Tongue (tissue), 2 donors: ENCODE results near the gene NCS1. TPM values are rescaled to one million over a fixed set of nuclear protein-coding genes. Genes with fewer than 3 reads are reported as not detected.
A peak's percentile ranks its signal among the peaks of the same experiment; 100 is the strongest.

Source experiments
- DNase-seq: peaks from one replicate; pipeline ENCODE4 v3.0.0-alpha.2; 2015
- total RNA-seq: library from RNA; depleted of rRNA; stranded (reverse); fragments of >200 nt; gene quantifications from one replicate; pipeline ENCODE4 v1.2.3, GENCODE V29; 2014

Gene NCS1
- total RNA-seq, result 20.2 TPM

DNA sequence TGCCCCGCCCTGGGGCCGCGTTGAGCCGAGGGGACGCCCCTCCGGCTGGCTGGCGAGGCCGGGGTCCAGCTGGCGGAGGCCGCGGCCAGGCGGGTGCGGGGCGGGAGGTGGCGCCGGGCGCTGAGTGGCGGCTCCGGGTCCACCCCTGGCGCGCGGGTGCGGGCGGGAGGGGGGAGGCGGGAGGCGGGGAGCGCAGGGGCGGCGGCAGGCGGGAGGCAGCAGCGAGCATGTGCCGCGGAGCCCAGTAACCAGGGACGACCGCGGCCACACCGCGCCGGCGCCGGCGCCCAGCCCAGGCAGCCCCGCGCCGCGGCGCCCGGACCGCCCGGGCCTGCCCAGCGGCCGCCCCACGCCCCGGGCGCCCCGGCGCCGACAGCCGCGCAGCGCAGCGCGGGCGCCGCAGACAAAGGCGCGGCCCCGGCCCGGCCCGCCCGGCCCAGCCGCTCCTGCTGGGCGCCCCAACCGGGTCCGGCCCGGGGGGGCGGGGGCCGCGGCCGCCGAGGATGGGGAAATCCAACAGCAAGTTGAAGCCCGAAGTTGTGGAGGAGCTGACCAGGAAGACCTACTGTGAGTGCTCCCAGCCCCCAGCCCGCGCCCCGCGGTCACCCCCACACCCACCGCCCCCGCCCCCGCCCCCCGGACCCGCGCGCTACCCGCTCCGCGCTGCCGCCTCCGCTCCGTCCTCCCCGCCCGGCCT is at the start of gene NCS1:
Gene NCS1 (plus strand): TSS at position 244 of the 697 bp plus-strand sequence. CDS start 260 bp downstream, at position 504.
- peak; percentile 89 for DNase-seq

DNA sequence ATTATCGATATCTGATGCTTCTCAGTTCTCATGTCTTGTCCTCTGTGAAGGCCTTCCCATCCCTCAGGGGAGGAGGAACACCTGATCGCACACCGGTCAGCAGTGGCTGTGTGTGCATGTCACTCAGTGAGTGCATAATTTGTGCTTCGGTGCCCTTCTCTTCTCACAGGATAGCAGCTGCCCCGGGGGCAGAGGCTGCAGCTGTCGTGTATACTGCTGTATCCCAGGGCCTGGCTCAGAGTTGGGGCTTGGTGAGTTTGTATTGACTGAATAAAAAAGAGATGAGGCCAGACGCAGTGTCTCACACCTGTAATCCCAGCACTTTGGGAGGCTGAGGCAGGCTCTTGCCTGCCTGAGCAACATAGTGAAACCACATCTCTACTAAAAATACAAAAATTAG is 49.7 kb upstream of the NCS1 start:
- DNase-seq, result peak; percentile 81

DNA sequence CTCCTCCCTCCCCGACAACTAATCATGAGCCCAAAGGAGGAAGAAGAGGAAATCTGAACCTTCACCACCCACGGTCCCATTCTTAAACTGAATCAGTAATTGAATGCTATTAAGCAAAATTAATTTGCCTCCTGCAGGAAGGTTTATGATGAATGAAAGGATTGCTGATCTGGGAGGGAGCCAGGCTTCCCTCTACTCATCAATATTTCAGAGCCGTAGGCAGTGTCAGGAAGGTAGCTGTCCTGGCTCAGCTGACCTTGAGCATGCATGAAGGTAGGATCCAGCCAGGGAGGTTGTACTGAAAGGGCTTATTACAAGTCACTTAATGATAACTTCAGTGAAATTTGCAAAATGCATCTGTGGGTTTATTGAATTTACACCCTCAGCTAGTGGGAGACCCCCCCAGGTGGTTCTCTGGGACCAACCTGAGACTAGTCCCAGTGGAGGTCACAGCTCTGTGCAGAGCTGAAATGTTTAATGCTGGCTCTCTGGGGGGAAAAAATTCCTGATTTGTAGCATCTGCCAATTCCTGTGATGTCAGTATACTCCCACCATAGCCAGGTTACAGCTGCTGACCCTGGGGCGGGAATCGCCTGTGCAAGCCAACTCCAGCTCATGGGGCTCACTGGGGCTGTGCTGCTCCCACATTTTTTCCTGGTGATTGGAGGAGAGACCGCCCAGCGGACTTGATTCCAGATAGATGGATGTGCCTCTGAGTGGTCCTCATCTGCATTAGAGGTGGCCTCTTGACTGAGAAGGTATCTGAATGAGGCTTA is 47.9 kb upstream of the NCS1 start:
- DNase-seq, result no peak

DNA sequence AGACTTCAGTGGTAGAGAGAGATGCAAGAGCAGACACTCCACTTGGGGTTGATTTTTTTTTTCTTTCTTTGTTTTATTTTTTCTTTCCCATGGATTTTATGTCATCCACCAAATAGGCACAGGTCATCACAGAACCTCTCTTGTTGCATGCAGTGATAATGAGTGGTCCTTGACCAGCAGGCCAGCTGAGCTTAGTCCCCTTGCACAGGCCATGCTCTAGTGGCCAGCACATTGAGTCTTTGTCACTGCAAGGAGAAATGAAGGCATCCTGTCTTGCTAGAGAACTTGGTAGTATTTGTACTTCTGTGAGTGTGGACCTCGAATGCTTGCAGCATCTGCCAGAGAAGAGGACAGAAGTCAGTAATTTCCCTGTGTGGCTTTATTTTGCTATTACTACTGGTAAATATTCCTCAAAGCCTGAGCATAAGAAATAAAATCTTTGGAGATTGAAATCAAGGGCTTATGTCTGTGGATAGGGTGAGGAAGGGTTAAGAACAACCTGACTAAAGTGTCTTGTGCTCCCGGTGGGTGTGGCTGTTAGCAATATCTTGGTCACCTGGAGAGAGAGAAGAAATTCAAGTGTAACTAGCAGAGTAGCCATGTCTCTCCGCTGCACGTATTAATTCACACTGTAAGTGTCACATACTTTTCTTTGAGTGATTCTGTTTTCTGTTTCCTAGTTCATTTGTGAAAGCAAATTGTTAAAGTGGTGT is 45.3 kb upstream of the NCS1 start:
- no peak for DNase-seq

DNA sequence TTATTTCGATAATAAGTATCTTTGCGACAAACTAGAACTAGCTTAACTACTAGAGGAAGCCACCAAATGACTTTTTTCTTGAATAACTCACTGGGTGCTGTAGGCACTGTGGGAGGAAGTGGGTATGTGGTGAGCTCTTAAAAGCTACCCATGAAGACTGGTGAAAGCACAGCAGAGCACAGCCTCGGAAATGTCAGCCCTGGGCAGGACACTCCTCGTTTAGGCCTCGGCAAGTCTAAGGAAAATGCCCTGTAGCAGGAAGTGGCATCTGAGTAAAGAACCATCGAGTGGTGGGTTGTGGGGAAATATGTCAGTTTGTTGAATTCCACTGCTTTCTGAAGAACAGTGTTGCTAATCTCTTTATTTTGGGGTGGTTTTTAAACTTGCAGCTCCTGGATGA is 44.0 kb upstream of the NCS1 start:
- DNase-seq, result no peak

DNA sequence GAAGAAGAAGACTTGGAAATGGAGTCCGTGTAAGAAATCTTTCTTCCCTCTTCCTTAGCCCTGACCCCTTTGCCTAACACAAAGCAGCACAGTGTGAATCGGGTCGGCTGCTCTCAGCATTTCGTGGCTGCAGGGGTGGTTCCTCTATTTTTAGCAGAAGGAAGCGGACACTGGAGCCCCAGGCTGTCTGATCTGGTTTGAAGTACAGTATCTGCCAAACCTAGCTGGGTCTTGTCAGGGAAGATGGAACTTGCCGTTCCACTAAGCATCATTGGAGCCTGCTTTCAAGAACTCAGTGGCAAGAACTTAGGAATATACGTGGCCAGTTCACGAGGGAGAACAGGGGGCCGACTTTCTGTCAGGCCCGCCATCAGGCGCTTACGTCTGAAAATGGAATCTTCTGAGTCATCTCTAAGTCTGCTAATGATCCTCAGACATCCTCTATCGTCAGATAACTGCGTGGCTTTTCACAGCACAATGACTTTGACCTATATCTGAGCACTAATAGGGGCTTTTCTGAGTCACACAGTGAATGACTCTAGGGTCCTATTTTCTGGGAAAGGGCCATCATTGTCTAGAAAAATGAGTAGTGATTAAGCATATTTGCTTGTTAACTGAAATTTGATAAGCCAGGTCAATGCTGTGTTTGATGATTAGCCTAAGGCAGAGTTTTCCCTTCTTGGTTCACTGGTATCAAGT is 43.3 kb upstream of the NCS1 start:
- peak; percentile 73 for DNase-seq

DNA sequence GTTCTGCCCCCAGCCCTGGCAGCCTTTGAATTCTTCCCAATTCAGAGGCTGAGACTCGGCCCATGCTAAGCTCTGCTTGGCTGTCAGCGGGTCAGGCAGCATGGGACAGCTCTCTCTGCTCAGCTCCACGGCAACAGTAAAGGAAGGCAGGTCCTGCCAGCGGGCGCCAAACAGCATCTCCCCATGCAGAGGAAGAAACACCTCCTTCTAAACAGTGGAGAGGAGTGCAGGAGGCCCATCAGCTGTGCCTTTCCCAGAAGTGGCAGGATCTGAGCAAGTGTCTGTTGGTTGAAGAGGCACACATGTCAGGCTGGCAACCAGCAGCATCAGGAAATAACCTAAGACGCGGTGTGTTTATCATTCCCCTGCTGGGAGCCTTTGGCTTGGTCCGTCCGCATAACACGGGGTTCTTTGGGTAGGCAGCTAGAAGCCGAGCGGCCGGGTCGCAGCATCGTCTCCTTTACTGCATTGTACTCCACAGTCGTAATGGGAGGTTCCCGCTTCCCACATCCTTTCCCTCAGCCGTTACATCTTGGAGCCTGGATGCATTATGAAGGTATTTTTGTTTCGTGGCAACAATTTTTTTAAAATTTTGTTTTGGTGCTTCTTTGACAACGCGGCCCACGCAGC is 42.7 kb upstream of the NCS1 start:
- peak; percentile 51 for DNase-seq

DNA sequence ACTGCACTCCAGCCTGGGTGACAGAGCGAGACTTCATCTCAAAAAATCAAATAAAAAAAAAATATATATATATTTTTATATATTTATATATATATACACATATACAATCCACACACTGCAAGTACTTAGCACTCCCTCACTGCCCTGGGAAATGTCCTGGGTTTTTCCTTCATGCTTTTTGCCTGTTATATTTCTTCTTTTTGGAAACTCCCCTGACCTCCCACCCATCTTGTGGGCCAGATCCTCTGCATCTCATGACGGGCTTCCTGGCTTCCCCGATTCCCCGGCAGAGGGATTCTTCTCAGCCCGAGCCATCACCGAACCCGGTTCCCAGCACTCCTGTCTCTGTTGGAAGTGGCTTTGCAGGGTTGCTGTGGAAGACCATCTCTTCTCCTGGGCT is 39.5 kb upstream of the NCS1 start:
- no peak for DNase-seq

DNA sequence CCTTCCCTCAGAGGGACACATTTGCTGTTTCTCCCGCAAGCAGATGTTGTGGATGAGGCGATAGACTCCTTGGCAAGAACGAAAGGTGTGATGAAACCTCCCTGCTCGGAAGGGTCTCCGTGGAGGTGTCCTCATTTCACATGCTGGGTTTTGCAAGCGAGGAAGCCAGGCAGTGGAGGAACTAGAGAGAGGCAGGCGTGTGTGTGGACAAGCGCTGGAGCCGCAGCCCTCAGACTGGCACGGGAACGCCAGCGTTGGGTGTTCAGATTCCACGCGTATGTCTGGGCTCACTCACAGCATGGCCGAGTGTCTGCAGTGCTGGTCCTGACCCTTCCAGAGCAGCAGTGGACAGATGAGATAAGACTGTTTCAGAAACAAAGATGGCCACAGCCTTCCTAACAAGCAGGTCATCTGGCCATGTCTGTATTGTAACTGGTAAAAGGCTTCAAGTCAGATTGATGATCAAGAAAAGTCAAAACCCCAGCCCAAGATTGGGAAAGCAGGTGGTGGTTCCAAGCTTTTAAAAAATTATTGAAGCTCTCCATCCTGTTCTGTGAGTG is 35.0 kb upstream of the NCS1 start:
- no peak for DNase-seq

DNA sequence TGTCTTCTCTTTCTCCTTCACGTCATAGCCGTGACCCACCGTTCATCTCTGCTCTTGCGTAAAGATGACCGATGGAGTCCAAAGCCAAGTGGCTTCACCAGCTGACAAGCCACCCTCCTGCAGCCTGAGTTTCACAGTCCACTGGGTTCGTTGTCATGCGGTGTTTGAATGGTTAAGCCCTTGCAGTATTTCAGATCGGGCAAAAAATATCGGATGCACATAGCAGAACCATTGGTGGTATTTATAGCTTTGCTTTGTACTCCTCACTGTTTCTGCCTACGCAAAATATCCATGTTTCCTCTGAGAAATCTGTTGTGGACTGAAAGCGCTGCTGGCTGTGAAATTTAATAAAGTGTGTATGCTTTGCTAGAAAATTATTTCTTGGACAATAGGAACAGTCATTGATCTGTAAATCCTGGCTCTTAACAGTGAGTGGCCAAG is 34.5 kb upstream of the NCS1 start:
- DNase-seq, result no peak

DNA sequence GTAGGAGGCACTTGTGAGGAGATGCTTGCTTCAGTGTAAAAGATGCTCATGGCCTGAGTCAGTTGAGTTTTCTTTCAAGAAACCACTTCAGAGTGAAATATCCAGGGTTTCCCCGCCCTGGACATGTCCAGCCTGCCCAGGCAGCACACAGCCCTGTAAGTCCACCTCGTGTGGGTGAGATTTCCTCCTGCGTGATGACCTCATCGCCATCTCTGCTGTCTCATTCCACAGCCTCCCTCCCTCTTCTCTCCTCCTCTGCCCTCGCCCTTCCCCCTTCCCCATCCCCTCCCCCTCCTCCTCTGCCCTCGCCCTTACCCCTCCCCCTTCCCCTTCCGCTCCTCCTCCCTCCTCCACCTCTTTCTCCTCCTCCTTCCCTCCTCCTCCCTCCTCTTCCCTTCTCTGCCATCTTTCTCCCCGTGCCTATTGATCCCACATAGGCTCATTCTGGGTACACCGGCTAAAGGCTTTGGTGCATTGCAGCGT is 34.0 kb upstream of the NCS1 start:
- peak; percentile 54 for DNase-seq

DNA sequence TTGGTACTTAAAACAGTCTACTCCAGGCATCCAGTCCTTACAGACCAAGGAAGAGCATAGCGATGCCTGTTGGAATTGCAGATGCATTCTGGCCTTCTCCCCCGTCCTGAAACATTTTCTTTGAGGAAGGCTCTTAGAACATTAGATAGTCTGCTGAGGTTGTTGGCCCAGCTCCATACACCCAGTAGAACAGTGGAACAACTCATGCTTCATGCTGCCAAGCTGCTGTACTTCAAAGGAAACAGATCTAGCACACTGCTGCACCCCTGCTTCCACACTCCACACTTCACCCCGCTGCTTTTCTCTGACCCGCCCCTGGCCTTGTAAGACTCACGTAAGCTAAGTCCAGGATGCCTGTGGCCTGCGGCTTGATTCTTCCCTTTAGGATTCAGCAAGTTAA is 33.4 kb upstream of the NCS1 start:
- peak; percentile 76 for DNase-seq

DNA sequence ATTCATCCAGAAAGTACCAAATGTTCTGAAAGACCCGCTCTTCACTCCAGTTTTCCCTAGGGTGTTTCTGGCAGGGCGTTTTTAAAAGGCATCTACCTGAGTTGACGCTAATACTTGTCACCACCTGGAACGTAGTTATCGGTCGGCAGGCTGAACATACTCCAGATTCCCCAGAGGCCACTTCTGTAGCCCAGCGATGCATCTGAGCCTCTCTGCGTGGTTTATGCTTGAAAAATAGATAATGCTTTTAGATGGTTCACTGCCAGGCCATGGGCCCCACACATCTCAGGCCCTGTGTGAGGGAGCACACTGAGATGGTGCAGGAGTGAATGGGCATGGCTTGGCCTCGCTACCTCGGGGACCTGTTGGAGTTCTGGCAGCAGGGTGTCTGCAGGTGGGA is 33.0 kb upstream of the NCS1 start:
- no peak for DNase-seq

DNA sequence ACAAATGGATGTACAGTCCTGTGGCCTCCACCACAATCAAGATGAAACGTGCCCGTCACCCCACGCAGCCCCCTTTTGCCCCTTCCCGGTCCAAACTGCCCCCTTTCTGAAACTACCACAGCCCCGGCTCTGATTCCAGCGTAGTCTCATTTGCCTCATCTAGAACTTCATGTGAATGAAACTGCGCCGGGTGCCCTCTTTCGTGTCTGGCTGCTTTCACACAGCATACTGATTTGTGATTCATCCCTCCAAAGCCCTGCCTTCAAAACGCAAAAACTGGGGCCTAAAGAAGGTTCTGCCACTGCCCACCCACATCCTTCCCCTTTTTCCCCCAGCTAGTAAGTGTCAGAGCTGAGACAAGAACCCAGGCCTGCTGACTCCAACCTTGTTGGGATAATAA is 31.5 kb upstream of the NCS1 start:
- DNase-seq, result no peak

DNA sequence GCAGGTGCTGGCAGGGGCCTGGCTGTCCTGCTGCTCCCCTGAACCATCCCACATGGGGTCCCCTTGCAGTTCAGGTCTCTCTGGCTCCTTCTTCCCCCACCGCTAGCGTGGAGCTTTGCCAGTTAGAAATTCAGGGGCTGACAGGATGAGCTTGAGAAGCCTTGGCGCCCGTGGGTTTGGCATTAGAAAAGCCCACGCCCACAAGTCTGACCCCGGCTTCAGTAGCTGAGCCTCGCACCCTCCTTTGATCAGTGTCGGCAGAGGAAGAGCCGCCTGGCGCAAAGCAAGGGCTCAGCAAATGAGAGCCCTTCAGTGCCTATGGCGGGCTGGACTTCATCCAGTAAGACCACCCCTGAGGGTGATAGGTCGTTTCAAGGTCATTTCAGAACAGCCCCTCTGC is 30.1 kb upstream of the NCS1 start:
- no peak for DNase-seq

DNA sequence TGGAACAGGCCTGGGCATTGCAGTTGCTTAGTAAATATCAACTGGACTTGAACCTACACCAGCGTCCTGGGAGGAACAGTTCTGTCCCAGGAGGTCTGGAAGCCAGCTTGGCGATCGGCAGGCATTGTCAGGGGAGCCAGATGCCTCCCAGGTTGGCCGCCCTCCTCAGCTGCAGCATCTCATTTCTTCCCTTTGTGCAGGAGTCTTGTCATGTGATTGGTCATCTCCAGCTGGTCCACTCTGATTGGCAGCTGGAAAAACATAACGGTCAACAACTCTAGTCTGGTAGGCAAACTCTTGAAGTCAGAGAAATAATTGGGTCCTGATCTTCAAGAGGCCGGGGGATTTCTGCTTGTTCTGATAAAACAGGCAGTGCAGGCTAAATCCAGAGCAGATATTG is 29.6 kb upstream of the NCS1 start:
- DNase-seq, result no peak

DNA sequence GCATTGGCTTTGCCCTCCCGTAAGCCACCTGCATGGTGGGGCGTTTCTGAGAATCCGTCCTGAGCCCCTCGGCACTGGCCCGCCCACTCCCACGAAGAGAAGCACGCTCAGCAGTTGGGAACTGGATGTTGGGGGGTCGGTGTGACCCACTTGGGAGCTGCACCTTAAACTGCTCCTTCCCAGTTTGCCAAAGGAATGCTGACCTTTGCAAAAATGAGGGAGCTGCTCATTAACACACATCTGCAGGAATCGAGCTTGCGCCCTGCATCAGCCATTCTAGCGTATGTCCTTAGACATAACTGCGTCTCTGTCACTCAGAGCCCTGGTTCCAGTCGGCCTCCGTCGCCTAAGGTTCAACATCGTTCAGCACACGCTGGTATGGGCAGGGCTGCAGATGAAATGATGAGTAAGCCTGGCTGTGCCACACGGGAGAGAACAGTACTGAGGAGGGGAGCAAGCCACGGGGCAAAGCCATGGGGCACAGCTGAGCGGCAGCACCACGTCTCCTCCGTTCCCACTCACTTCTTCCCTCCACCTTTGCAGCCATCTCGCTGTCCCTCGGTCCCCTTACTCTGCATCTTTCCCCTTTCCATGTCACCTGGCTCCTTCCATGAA is 28.8 kb upstream of the NCS1 start:
- DNase-seq, result no peak

DNA sequence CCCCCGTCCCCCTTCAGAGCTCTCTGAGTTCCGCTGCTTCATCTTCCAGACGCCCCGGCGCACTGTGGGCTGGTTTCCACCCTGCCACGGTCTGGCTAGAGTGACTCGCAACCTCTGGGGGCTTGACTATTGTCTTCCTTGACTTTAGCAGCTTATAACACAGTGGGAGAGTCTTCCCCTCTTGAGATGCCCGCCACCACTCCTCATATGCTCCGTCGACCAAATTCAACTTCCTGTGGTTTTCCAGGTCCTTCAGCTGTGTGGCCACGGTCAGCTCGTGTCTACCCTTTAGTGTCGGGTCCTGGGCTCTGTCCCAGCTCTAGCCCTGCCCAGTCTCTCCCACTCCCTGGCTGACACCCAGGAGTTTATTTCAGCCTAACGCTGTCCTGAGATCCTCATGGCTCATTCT is 28.2 kb upstream of the NCS1 start:
- peak; percentile 59 for DNase-seq

DNA sequence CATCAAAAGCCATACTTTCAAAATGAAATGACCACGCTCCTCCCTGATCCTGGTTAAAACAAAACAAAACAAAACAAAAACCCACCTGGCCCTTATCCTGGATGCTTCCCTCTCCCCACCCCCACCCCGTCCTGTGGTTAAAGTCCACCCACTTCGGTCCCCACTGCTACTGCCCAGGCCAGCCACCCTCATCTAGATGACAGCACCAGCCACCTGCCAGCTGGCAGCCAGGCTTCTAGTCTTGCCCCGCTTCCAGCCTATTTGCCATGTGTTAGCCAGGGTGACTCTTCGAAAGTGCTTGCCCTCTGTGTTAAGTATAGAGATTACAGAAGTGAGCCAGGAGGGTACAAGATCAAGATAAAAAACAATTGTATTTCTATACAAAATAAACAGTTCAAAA is 27.5 kb upstream of the NCS1 start:
- DNase-seq, result no peak

DNA sequence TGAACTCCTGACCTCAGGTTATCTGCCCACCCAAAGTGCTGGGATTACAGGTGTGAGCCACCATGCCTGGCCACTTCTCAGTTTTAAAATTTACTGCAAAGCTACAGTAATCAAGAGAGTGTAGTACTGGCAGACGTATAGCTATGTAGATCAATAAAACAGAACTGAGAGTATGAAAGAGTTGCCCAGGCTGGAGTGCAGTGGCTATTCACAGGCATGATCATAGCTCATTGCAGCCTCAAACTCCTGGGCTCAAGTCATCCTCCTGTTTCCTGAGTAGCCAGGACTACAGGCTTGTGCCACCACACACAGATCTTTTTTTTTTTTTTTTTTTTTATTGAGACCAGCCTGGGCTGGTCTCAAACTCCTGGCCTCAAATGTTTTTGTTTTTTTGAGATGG is 26.5 kb upstream of the NCS1 start:
- DNase-seq, result no peak

DNA sequence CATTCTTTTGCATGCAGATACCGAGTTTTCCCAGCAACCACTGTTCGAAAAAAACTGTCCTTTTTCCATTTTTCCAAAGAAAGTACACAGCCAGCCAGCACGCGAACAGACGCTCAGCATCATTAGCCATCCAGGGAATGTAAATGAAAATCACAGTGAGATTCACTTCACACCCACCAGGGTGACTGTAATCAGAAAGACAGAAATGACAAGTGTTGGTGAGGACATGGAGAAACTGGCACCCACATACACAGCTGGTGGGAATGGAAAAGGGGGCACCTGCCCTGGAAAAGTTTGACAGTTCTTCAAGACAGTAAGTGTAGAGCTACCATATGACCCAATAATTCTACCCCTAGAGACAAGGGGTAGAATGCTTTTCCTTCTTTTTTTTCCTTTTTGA is 25.0 kb upstream of the NCS1 start:
- DNase-seq, result no peak
